ENCODE data around the gene ARL6.
A peak's percentile ranks its signal among the peaks of the same experiment; 100 is the strongest.

The ARL6 gene, protein sequence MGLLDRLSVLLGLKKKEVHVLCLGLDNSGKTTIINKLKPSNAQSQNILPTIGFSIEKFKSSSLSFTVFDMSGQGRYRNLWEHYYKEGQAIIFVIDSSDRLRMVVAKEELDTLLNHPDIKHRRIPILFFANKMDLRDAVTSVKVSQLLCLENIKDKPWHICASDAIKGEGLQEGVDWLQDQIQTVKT

DNA sequence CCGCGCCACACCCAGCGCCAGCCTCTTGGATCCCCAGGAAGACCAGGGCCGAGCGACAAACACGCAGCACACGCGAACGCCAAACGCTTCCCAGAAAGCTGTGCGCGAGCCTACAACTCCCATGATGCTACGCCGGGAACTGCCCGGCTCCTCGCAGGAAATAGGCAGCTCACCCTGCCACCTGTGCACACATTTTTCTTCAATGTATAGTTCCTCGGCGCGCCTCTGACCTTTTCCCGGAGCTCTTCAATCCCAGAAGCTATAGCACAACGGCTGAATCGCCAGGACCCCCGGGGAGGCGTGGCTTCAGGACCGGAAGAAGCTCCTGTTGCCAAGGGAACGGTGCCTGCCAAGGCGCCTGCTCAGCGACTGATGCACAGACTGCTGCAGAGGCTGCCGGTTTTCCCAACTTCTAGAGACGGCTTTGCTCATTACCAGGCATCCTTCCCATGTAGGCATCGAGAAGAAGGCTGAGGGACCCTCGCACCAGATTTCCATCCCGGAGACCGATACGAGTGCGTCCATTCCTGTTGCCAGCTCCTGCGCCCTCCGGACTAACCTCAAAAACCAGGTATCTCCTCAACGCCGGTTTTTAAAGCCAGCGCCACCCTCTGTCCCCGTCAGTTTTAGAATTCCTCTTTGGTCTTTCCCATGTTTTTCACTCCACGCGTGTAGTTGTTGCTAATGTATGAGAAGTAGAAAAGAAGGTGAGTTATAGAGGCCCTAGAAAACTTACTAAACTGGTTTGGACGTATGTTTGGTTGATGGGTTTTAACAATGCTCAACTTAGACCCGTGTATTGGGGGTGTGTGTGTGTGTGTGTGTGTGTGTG, at the start of gene ARL6:
TSS of gene ARL6 (plus strand) at position 352 of the 832 bp plus-strand sequence. CDS start 3,350 bp downstream, outside the sequence.
- peak; percentile 87 for DNase-seq

DNA sequence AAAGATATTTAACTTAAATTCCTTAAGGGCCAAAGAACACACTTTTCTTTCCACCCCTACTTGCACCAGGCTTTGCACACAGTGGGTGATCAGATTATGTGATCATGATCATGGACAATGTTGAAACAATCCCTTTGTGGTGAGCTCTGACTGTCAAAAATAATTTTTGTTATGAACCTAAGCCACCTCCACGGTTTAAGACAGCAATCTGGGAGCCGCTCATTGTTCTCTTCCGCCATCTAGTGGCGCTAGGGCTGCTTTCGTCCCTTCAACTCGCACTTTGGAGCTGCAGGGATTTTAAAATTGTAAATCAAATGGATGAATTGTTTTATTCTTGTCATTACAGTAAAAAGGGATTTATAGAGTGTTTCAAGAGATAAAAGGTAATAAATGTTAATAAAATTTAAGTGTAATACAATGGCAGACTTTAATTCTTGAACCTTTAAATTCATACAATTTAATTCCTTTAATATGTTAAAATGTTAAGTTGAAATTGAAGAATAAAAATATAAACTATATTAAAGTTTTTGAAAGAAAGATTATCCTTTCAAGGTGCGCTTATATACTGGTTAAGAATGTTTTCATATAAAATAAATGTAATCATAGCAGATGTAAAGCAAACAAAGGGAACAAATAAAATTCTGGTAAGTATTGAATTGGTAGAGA, 45.3 kb upstream of the ARL6 start:
- peak; percentile 46 for DNase-seq

DNA sequence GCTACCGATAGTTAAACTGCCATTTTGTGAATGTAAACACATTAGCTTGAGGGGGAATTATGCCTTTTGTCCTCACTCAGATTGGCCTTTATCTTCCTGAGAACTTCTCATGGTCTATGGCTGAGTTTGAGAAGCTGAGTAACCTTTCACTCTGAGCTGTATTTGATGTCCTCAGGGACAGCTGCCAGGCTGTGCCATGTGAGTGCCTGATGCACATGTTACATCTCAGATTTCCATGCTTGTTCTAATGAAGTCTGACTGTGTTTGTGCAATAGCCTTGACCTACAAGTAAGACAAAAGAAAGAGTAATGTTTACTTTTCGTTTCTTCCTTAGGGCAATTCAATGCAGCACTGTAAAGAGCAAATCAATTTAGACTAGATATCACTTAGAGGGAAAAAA, 44.1 kb upstream of the ARL6 start:
- peak; percentile 28 for DNase-seq

DNA sequence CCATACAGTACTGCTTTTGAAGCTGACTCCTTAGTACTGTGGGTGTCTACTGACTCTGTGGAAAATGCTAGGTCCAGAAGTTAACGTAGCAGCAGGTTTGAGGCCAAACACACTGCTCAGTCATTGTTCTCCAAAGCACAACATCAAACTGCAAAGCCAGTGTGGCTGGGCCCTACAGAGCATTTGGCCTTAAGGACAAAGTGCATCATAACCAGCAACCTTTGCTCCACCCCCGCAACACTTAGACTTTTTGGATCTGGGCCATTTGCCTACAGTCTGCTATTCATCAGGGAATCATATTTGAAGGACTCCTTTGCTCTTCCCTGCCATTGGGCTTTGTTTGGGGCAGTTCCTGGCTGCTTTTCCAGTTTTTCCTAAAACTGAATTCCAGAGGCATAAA, 43.1 kb upstream of the ARL6 start:
- no peak for DNase-seq

DNA sequence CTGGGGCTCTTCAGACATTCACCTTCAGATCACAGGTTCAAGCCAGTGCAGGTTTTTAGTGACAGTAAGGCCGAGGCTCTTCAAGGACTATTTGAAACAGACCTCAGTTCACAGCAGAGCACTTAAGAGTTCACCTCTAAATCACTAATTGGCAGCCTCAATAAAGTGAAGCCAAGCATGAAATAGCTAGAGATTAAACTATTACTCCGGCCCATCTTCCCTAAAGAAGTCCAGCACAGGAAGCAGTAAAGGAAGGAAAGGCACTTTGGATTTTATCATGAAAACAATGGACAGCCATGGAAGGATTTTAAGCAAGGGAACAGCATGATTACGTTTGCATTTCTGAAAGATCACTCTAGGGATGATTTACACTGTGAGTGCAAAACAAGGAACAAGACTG, 27.6 kb upstream of the ARL6 start:
- peak; percentile 10 for DNase-seq

DNA sequence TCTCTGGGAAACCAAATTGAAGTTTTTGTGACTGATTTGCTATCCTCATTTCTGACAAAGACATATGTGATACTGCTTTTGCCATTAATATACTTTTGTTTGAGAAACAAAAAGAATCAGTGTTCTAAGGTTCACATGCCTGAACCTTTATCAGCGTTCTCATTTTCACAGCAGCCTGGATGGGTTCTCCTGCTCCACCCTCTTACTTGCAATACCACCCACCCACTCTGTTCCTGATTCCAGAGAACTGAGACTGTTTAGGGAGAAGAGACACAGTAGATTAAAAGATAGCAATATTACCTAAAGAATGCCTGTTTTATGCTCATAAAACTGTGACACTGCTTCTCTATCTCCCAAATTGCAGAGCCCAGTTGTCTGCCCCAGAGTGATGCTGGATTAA, 25.8 kb upstream of the ARL6 start:
- DNase-seq: no peak

DNA sequence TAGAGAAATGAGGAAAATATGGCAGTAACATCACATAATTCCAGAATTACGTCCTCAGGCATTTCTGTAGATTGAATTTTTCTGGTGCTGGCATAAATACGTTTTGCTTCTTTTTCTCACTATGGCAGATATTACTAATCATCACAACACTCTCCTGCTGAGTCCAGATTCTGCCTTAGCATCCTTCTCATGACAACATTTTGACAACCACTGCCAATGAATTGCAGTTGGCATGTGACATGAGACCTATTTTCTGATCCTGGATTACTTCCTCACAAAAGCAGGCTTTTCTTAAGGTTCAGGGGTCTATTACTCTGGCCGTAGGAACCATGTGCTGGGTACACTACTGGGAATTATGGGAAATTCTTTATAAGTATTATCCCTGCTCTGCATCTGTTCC, 22.5 kb upstream of the ARL6 start:
- DNase-seq: no peak

DNA sequence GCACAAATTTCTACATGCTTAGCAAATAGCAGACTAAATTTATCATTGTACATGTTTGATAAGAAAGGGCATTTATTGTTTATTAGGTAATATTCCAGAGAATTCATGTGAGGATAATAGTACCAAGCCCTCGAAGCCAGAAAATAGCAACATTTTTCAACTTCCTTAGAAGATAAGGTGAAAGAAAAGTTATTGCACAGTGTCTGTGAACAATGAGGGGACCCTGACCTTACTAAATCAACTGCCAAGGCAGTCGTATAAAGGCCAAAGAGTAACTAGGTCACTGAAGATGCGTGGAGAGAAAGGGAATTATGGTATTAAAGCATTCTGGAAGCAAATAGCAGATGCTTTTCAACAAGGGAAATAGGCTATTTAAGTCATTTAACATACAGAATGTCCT, 20.3 kb upstream of the ARL6 start:
- DNase-seq: no peak

DNA sequence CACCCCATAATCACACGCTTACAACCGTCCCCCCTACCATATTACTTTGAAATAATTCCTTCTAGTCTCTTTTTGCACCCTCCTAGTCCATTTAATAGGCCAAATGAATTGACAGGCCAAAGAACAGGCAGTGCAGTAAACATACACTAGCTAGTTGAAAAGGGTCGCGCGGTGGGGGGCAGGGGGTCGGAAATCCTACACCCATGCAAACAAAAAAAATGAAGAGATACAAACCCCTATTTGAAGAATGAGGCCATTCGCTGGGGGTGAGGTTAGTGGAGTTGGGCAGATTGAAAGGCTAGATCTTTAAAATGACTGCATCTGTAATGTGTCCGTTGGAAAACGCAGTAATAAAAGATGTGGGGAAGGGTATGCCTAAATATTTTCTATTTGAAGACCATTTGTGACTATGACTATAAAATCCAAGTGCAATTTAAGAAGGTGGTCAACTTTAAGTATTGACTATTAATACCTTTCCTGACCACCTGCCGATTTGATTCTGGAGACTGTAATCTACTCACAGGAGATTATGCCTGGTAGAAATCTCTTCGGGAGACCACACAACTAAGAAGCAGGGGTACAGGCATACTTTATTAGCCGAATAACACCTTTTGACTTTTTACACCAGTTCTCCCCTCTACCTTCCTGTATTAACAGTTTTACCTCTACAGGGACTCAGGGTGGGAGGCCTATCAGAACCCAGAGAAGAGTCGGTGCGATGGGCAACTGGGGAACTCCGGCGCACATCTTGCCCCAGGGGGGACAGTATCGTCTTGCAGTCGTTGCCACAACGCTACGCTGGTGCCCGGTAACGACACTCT, 762 bp upstream of the ARL6 start:
- DNase-seq: peak; percentile 33

DNA sequence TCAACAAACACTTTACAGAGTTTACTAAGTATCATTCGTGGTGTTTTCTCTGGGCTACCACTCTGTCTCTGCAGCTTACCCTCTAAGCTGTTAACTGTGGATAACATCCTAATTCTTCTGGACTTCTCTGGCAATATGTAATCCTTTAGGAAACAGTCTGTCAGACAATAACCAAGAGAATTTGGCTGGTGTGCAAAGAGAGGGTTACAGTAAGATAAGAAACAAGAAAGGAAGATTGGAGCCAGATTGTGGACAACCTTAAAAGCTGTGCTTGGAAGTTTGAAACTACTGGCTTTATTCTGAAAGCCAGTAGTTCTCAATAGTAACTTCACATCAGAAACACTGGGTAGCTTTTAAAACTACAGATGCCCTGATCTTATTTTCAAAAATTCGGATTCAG, 778 bp downstream of the ARL6 start:
- DNase-seq: no peak

DNA sequence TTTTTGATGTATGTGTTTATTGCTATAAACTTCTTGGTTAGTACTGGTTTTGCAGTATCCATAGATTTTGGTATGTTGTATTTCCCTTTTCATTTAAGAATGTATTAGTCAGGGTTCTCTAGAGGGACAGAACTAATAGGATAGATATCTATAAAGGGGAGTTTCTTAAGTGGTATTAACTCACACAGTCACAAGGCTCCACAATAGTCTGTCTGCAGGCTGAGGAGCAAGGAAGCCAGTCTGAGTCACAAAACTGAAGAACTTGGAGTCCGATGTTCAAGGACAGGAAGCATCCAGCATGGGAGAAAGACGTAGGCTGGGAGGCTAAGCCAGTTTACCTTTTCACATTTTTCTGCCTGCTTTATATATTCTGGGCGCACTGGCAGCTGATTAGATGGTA, 8.4 kb downstream of the ARL6 start:
- no peak for DNase-seq

DNA sequence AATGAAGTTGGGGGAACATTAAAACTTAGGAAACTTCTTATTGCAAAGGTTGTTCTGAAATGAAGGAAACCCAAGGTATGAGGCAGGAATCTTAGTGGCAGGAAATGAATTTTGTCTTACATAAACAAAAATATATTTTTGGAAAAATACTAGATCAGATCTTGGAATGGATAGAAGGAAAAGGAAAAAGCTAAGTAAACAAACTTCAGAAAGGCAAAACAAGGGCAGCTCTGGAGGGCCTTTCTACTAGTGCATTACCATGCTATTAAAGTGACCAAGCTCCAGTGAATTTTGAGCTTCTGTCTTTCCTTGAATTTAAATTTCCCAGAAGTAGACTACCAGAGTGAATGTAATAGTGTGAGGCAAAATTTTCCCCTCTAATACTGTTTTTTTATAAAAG, 13.6 kb downstream of the ARL6 start:
- no peak for DNase-seq

DNA sequence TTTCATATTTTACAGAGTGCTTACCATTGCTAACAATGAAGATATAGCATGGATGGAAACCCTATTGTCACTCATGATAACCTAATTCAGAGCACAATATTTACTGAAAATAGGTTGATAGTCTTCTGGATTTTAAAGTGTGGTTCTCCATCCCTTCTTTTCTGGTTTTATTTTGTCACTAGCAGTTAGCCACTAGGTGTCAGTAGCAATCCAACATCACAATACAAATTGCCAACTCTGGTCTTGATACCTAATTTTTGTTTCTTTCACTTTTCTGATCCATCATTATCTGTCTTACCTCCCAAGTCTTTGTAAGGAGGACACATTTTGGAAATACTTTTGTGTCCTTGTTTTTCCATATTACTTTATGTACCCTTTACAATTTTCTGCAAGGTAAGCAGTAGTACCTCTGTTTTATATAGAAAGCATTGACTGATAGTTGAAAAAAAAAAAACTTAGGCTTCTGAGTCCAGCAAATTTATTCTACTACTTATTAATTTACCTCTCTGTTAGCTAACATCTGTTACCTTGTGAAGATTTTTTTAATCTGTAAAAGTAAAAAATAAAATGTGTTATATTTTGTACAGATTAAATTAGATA, 29.0 kb downstream of the ARL6 start:
- peak; percentile 63 for DNase-seq

DNA sequence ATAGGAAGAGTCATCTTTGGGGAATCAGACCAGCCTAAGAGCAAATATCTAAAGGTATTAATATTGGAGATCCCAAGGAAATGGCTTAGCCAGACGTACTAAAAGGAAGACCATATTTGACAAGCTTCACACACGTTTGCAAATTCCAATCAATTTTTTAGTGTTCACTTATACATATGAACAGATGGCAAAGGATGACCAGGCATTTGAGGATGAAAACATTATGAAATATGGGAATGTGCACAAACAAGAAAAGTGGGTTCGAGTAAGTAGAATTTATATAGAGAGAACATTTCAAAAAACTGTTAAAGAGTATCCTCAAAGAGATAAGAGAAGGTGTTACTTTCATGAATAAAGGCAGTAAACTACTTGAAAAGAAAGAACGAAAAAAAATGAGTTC, 31.4 kb downstream of the ARL6 start:
- DNase-seq: no peak

DNA sequence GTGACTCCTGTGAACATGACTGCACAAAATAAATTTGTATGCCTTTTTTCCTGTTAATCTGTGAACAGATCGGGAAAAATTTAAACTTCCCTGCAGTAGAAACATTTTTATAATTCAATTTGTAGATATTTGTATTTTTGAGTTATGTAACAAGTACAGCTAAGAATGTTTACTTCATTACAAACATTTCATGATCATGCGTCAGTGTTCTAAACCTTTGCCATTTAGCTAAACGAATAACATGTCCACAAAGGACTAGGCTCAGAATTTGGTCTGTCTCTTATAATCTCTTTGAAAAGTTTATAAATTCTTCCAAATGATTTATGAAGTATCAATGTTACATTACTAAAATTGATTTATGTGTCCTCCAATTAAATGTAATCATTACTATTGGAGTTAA, 39.9 kb downstream of the ARL6 start:
- DNase-seq: no peak

DNA sequence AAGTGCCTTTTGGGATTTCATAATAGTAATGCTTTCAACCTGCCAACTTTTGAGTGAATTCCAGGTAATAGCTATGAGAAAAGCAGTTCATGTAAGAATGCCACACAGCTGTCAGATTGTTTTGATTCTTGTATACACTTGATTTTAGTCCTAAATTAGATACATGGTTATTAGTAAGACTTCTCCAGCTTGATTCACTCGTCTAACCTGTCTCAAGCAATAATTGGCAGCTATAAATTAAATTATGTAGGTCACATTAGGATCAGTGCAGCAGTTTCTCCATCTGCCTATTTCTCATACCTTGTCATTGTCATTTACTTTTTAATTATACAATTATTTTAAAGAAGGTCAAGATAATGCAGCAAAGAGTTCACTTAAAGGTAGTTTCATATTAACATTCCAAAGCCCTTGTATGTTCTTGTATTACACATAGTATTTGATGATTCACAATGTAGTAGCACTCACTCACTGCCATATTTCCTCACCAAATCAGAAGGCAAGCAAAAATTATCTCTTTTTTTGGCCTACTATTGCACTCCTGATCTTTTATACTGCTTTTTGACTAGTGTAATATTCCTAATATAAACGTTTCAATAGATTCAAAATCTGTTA, 46.3 kb downstream of the ARL6 start:
- no peak for DNase-seq

DNA sequence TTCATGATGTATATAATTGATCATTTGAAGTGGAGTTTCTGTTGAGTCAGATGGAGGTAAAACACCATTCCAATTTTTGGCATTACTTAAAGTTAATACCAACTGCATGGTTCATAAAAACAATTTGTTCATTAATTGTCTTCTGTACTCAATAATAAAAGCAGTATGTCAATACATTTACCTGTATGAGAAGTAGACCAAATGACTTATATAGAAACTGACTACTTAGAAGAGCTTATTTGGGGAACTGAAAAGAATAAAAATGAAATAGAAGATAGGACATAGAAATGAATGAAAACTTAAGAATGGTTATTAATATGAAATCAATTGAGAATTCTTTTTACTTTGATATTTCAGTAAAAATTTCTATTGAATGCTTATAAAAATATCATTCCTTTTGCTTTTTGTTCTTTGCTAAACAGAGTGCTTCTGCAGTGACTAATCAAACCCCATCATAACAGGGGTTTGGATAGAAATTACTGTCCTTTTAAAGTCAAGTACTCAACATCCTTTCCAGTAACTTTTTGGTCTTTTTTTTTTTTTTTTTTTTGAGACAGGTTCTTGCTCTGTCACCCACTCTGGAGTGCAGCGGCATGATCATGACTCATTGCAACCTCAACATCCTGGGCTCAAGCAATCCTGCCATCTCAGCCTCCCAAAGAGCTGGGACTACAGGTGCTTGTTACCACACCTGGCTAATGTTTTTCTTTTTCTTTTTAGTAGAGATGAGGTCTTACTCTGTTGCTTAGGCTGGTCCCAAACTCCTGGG, 50.8 kb downstream of the ARL6 start:
- DNase-seq: no peak

DNA sequence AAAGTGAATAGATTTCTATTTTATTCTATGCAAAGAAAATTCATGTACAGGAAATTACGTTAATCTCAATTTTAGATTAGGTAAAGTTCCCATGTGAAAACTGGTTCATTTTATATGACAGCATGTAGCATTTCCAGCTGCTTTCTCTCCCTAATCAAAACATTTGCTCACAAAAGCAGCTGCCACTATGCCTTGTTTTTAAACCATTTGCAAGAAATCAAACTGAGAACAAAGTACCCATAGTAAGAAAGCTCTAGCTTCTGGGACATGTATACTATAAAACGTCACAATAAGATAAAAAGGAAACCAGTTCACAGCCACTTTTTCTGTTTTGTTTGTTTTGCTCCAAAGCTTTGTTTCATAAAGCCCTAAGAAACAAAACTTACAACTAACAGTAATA, 52.3 kb downstream of the ARL6 start:
- DNase-seq: no peak

DNA sequence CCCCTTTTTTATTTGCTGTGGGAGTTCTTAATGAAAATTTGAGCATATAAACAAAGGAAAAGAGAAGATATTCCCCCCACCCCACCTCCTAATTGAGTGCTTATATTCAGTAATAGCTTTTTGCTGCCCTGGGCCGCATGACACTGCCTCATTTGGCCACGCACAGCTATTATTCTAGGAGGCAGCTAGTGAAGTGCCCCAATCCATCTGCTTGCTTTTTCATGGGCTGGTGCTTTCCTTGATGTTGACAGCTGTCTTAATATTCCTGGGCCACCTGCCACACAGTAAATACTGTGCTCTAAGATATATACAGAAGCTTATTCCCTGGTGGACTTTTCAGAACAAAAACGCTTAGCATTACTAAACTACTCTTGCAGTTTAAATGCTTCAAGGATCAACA, 53.4 kb downstream of the ARL6 start:
- peak; percentile 78 for DNase-seq

DNA sequence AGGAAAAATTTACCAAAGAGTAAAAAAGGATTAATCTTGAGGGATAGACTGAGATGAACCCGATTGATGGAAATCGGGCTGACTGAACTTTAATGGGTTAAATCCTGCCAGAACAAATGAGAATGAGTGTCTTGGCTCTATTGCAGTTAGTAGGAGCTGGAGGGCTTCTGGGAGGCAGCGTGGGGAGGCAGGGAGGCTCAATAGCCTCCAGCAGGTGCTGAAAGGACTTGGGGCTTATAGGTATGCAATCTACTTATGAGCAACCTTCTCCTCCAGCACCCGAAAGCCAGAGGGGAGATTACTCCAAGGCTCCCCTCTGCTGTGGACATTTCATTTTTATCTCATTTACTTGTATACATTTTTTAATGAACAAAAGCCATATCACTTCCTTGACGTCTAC, 56.2 kb downstream of the ARL6 start:
- DNase-seq: no peak

DNA sequence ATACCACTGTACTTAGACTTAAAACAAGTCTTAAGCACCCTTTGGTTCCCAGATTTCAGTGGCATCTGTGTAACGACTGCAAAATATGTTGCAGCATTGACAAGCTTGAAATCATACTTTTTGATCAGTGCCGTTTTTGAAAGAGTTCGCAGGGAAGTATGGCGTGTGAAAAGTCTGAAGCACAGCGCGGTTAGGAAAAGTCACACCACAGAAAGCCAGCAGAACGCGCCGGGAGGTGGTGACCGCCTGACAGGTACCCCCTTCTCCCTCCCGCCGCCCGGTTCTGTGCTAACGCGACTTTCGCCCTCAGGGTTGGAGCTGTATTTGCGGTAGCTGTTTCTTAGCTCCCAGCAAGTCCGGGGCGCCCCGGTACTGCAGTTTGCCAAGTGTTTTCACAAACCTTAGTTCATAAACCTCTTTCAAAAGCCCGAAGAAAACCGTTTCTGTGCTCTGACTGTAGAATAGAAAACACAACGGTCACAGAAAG, 56.8 kb downstream of the ARL6 start:
- DNase-seq: no peak

Data from NCI-H748 treated with DMSO at 0.1 percent for 48 hours (cell line).